Central memory CD8-positive, alpha-beta T cell (primary cell): ENCODE data around the gene CPAMD8.
A peak's percentile ranks its signal among the peaks of the same experiment; 100 is the strongest.

Experiments
- ATAC-seq: fragments of 150-1000 bp; cut with Tn5 transposase; replicated peaks from 2 replicates; pipeline ENCODE4 v1.10.0; 2022; ENCODE audit warnings: mild to moderate bottlenecking, moderate FRiP score, moderate number of reproducible peaks; ENCODE audit not compliant: poor library complexity, severe bottlenecking; ENCODE audit errors: extremely low read depth
- DNase-seq, 2 donors: peaks; one replicate each; pipeline ENCODE4 v3.0.0; 2021; ENCODE audit warnings: low spot score in 2 of 2
- H3K27ac Mint-ChIP-seq: one replicate; pipeline ENCODE4 v1.8.0; 2022; ENCODE audit warnings: low read depth, mild to moderate bottlenecking, moderate library complexity, mixed read lengths
- H3K27me3 Mint-ChIP-seq: one replicate; pipeline ENCODE4 v1.8.0; 2022; ENCODE audit warnings: mixed read lengths
- H3K36me3 Mint-ChIP-seq: one replicate; pipeline ENCODE4 v1.8.0; 2022; ENCODE audit warnings: mild to moderate bottlenecking, moderate library complexity, mixed read lengths; ENCODE audit not compliant: insufficient read depth
- H3K4me1 Mint-ChIP-seq: one replicate; pipeline ENCODE4 v1.8.0; 2022; ENCODE audit warnings: mixed read lengths
- H3K4me3 Mint-ChIP-seq: one replicate; pipeline ENCODE4 v1.8.0; 2022; ENCODE audit warnings: mild to moderate bottlenecking, moderate library complexity, mixed read lengths
- H3K9me3 Mint-ChIP-seq: one replicate; pipeline ENCODE4 v1.8.0; 2022; ENCODE audit warnings: mixed read lengths

The CPAMD8 gene

DNA sequence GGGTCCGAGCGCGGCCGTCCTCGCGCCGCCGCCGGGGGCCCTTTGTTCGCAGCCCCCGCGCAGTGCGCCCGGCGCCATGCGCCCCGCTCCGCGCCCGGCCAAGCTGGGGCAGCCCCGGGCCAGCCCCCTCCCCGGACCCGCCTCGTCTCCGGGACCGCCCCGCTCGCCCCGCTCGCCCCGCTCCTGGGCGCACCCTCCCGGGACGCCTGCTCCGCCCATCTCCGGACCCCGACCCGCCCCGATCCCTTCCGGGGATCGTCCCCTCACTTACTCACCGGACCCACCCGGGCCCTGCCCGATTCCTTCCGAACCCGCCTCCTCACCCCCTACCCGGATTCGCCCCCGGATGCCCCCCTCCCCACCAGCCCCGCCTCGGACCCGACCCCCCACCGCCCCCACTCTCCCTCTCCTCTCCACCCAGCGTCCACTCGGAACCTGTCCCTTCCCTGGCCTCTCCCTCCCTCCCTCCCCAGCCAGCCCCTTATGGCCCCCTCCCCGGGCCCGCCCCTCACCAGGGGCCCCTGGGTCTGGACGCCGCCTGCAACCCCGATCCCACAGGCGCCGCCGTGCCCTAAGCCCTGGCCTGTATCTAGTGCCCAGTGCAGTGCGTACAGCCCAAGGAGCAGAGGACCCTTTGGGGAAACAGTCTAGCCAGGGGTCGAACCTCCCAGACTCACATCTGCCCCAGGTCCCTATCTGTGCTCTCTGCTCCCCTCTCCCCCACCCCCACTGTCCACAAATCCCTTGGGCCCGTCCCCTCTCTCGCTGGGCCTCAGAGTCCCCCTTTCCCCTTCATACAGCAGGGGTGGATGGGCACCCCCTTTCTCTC is at the start of gene CPAMD8:
Gene CPAMD8, minus strand, starts transcription at position 105 of the 829 bp plus-strand sequence. CDS start 168 bp downstream, outside the sequence.
- DNase-seq, result no peak
- H3K4me1 Mint-ChIP-seq, result peaks cover 8% of the 10 kb centered on the region
- peaks cover 71% of the 10 kb centered on the region for H3K27me3 Mint-ChIP-seq
- H3K9me3 Mint-ChIP-seq, result peaks cover 13% of the 10 kb centered on the region
- no peak for ATAC-seq
- no peaks in the 10 kb centered on the region for H3K36me3 Mint-ChIP-seq
- peak within 1 kb of the TSS; percentile 47 for H3K4me3 Mint-ChIP-seq
- no peak within 1 kb of the TSS for H3K27ac Mint-ChIP-seq

DNA sequence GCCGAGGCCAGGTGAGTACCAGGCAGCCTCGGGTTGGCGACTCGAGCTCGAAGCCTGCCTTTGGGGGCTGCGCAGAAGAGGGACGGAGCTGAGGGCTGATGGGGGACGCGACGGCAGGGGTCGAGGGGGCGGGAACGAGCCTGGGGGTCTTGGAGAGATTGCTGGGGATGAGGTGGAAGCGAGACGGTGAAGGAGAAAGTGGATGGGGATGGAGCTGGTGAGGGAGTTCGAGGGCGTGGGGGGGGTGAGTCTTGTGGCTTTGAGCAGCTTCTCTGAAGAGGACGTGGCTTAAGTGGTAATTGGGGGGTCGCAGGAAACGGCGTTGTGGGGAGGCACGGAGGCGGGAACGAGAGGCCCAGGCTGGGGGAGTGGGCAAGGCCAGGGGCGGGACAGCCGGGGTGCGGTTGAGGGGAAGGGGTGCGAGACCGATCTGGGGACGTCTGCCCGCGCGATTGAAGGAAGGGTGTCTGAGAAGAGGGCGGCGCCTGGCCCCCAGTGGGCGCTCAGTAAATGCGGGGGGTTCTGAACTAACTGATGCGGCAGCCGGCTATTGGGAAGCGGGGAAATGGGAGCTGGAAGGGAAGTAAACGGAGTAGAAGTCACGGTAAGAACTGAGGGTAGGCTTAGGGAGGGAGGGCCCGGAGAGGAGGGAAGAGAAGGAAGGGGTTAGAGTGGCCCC is 49.4 kb upstream of the CPAMD8 start:
- peaks cover 20% of the 10 kb centered on the region for H3K36me3 Mint-ChIP-seq
- no peaks in the 10 kb centered on the region for H3K9me3 Mint-ChIP-seq
- DNase-seq, result peak; percentile 42 to 59
- no peaks in the 10 kb centered on the region for H3K27me3 Mint-ChIP-seq
- ATAC-seq, result peak; percentile 21
- peak overlapping the region; percentile 94 for H3K4me3 Mint-ChIP-seq
- peaks cover 63% of the 10 kb centered on the region for H3K4me1 Mint-ChIP-seq
- H3K27ac Mint-ChIP-seq, result peak overlapping the region; percentile 85

DNA sequence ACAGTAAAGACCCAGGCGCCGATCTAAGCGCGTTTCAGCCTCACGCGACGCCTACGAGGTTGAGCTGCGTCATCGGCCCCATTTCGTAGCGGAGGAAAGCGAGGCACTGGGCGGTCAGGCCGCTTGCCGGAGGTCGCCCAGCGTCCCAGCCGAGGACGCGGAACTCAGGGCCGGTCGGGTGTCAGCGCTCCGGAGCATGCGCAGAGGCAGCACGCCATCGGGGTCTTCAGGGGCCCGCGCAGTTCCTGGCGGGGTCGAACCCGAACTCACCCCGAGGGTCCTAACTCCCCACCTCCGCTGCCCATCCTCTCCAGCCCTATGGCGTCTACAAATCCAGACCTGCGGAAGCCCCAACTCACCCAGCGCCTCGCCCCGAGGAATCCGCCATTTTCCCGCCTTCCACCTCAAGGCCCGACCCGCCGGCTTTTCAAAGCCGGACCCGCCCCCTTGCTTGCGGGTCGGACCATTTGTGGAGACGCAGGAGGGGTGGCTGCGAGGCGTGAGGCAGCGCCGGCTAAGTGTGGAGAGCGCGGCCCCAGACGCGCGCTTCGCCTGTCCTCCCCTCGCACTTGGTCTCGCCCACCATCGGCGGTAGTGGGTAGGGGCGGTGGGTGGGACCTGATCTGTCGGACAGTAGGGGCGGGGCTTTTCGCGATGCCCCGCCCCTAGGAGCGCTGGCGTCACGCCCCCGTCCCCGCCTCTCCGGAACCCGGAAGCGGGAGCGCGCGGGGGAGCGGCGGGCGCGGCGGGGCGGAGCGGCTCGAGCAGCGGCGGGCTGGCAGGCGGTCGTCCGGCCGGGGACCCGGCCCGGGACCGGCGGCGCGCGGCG is 48.6 kb upstream of the CPAMD8 start, which contains the start of the genes HAUS8 and MYO9B:
Gene HAUS8, minus strand, starts transcription at position 418 of the 829 bp plus-strand sequence. Its CDS starts 30 bp downstream, at position 388.
Gene MYO9B, plus strand, starts transcription at position 743 of the 829 bp plus-strand sequence. CDS start 25,941 bp downstream, outside the sequence.
- Mint-ChIP-seq H3K27me3 (no peaks in the 10 kb centered on the region), H3K36me3 (peaks cover 18% of the 10 kb centered on the region), H3K27ac (peak within 1 kb of the TSS; percentile 85)

DNA sequence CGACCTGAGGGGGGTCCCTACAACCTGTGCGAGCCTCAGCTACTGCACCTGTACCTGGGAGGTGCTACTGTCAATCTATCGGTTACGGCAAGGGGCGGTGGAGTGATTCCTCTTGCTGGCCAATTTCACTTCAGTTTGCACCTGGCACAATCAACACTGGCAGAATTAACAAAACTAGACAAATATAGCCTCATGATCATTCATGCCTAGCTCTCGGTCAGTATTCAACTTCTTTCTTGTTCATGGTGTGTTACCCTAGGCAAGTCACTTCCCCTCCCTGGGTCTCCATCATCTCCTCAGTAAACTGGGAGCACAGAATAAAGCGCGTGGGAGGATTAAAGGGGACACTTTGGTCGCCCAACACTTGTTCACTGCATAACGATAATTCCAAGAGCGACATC is 48.0 kb upstream of the CPAMD8 start:
- H3K27me3 Mint-ChIP-seq, result no peaks in the 10 kb centered on the region
- peaks cover 61% of the 10 kb centered on the region for H3K4me1 Mint-ChIP-seq
- no peak for ATAC-seq
- DNase-seq, result no peak
- H3K9me3 Mint-ChIP-seq, result no peaks in the 10 kb centered on the region
- peaks cover 20% of the 10 kb centered on the region for H3K36me3 Mint-ChIP-seq
- H3K27ac Mint-ChIP-seq, result peak overlapping the region; percentile 85
- peak overlapping the region; percentile 94 for H3K4me3 Mint-ChIP-seq

More for the DNA sequence above, 48.6 kb upstream of the CPAMD8 start, which contains the start of the genes HAUS8 and MYO9B:
- Mint-ChIP-seq H3K9me3 (no peaks in the 10 kb centered on the region), H3K4me1 (peaks cover 64% of the 10 kb centered on the region), H3K4me3 (peak within 1 kb of the TSS; percentile 94)
- ATAC-seq (peak; percentile 90), DNase-seq (peak; percentile 97 to 99)

DNA sequence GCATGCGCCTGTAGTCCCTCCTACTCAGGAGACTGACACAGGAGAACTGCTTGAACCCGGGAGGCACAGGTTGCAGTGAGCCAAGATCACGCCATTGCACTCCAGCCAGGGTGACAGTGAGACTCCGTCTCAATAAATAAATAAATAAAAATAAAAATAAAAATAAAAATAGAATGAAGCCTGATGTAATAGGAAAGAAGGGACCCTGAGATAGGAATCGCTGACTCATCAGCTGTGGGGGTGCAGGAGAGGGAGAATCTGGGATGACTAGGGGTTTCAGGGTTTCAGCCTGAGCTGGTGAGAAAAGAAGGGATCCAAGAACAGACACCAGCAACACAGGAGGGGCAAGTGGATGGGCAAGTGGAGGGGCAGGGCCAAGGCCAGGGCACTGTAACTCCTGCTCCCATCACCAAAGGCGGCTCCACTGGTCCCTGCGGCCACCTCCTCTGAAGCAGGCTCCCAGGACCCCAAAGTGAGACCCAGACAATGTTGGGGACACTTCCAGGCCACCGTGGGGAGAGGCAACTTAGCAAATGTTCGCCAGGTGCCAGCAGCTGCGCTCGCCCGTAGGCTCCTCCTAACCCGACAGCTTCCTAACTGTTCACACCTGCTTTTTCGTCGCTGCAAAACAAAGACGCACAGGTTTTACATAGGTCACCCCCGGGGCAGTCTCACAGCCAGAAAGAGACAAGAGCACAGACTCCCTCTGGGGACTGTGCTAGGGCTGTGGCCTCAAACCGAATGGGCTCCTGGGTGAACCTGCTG is 47.4 kb upstream of the CPAMD8 start:
- DNase-seq, result peak in 1 of 2 donors; percentile 33
- Mint-ChIP-seq H3K4me3 (peak overlapping the region; percentile 94), H3K27me3 (no peaks in the 10 kb centered on the region), H3K4me1 (peaks cover 55% of the 10 kb centered on the region), H3K9me3 (no peaks in the 10 kb centered on the region), H3K27ac (peak overlapping the region; percentile 85), H3K36me3 (peaks cover 20% of the 10 kb centered on the region)
- no peak for ATAC-seq

DNA sequence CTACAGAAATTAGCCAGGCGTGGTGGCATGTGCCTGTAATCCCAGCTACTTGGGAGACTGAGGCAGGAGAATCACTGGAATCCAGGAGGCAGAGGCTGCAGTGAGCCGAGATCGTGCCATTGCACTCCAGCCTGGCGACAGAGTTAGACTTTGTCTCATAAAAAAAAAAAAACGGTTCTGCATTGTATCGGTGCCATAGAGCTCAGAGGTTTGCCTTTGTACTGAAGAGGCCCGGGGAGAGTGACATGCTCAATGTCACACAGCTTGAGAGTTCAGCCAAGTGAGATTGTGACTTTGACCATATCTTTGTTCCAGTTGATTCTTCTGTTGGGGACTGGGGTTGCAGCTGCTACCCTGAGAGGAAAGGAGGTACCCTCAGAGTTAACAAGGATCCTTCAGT is 44.3 kb upstream of the CPAMD8 start:
- DNase-seq (no peak), ATAC-seq (no peak)

DNA sequence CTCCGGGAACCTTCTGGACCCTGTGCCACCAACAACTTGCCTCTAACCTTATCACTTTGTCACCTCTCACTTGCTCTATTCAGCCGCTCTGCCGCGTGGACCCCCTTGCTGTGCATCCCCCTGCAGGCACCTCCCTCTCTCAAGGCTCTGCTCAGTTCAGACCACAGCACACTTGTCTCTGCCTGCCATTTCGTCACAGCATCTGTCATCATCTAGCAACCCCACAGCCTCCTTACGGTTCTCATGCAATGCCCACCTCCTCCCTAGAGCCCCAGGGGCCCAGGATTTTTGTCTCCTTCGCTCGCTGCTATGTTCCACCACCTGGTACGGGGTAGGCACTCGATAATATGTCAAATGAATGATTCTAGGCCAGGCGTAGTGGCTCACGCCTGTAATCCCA is 43.8 kb upstream of the CPAMD8 start:
- H3K27ac Mint-ChIP-seq, result no peak overlapping the region
- peaks cover 44% of the 10 kb centered on the region for H3K4me1 Mint-ChIP-seq
- no peaks in the 10 kb centered on the region for H3K9me3 Mint-ChIP-seq
- no peaks in the 10 kb centered on the region for H3K27me3 Mint-ChIP-seq
- DNase-seq, result no peak
- ATAC-seq, result no peak
- H3K36me3 Mint-ChIP-seq, result peaks cover 17% of the 10 kb centered on the region
- H3K4me3 Mint-ChIP-seq, result no peak overlapping the region

More for the DNA sequence above, 44.3 kb upstream of the CPAMD8 start:
- no peaks in the 10 kb centered on the region for H3K9me3 Mint-ChIP-seq
- H3K4me3 Mint-ChIP-seq, result no peak overlapping the region
- H3K36me3 Mint-ChIP-seq, result peaks cover 18% of the 10 kb centered on the region
- no peaks in the 10 kb centered on the region for H3K27me3 Mint-ChIP-seq
- H3K4me1 Mint-ChIP-seq, result peaks cover 44% of the 10 kb centered on the region
- no peak overlapping the region for H3K27ac Mint-ChIP-seq

DNA sequence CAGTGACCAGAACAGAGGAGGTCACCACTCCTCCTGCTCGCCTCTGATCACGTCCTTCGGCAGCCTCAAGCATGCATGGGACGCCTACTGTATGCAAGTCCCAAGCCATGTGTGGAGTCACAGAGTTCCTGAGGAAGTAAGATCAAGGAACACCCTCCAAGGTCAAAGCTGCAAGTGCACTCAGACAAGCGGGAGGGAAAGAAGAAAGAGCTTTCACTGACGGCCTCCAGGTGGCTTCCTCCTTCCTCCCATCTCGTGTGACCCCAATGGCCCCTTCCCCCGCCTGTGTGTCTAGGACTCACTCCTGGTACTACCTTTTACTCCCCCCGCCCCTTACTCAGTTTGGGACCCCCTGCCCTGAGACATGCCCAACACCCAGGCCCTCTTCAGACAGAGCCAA is 42.6 kb upstream of the CPAMD8 start:
- DNase-seq, result no peak
- peaks cover 48% of the 10 kb centered on the region for H3K4me1 Mint-ChIP-seq
- no peak overlapping the region for H3K27ac Mint-ChIP-seq
- H3K27me3 Mint-ChIP-seq, result no peaks in the 10 kb centered on the region
- no peaks in the 10 kb centered on the region for H3K9me3 Mint-ChIP-seq
- no peak overlapping the region for H3K4me3 Mint-ChIP-seq
- ATAC-seq, result no peak
- H3K36me3 Mint-ChIP-seq, result peaks cover 17% of the 10 kb centered on the region

DNA sequence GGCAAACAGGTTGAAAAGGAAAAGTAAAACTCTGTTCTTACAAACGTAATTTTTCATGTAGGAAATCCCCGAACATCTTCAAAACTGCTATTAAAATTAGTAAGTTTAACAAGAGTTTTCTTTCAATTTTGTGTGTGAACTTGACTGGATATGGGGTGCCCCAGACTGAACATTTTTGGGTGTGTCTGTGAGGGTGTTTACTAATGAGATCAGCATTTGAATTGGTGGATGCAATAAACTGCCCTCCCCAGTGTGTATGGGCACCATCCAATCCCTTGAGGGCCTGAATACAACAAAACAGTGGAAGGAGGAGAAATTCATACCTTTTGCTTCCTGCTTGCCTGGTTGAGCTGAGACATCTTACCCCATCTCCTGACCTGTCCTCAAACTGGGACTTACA is 36.8 kb upstream of the CPAMD8 start:
- Mint-ChIP-seq H3K4me3 (no peak overlapping the region), H3K27me3 (no peaks in the 10 kb centered on the region), H3K9me3 (no peaks in the 10 kb centered on the region), H3K27ac (no peak overlapping the region), H3K4me1 (peaks cover 40% of the 10 kb centered on the region), H3K36me3 (peaks cover 23% of the 10 kb centered on the region)
- ATAC-seq (no peak), DNase-seq (no peak)

DNA sequence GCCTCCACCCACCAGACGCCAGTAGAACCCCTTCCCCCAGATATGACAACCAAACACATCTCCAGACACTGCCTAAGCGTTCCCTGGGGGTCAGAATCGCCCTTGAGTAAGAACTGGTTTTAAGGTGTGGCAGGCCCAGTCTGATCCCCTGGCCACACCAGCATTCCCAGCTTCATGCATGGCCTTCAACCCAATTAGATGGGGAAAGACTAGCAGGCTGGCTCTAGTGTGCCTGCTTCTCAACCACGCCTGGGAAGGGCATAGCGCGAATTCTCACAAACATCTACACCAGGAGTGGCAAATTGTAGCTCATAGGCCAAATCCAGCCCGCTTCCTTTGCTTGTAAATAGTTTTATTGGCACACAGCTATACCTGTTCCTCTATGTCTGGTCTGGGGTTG is 35.1 kb upstream of the CPAMD8 start:
- ATAC-seq, result no peak
- no peak overlapping the region for H3K27ac Mint-ChIP-seq
- H3K9me3 Mint-ChIP-seq, result no peaks in the 10 kb centered on the region
- DNase-seq, result no peak
- H3K36me3 Mint-ChIP-seq, result peaks cover 26% of the 10 kb centered on the region
- H3K4me1 Mint-ChIP-seq, result peaks cover 30% of the 10 kb centered on the region
- H3K4me3 Mint-ChIP-seq, result no peak overlapping the region
- H3K27me3 Mint-ChIP-seq, result no peaks in the 10 kb centered on the region

DNA sequence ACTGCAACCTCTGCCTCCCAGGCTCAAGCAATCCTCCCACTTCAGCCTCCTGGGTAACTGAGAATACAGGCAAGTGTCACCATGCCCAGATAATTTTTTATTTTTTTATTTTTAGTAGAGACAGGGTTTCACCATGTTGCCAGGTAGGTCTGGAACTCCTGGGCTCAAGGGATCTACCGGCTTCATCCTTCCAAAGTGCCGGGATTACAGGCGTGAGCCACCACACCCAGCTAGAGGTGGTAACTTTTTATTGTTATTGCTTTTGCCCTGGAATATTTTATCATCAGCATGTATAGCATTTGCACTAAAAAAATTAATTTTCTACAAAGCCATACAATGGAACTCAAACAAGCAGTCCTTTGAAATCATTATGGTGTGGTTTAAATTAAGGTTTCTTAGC is 34.6 kb upstream of the CPAMD8 start:
- Mint-ChIP-seq H3K27me3 (no peaks in the 10 kb centered on the region), H3K4me1 (peaks cover 25% of the 10 kb centered on the region), H3K9me3 (no peaks in the 10 kb centered on the region), H3K36me3 (peaks cover 29% of the 10 kb centered on the region), H3K4me3 (no peak overlapping the region), H3K27ac (no peak overlapping the region)
- no peak for ATAC-seq
- no peak for DNase-seq
